ENCODE data around the gene SERPINA1.

SERPINA1 gene

DNA sequence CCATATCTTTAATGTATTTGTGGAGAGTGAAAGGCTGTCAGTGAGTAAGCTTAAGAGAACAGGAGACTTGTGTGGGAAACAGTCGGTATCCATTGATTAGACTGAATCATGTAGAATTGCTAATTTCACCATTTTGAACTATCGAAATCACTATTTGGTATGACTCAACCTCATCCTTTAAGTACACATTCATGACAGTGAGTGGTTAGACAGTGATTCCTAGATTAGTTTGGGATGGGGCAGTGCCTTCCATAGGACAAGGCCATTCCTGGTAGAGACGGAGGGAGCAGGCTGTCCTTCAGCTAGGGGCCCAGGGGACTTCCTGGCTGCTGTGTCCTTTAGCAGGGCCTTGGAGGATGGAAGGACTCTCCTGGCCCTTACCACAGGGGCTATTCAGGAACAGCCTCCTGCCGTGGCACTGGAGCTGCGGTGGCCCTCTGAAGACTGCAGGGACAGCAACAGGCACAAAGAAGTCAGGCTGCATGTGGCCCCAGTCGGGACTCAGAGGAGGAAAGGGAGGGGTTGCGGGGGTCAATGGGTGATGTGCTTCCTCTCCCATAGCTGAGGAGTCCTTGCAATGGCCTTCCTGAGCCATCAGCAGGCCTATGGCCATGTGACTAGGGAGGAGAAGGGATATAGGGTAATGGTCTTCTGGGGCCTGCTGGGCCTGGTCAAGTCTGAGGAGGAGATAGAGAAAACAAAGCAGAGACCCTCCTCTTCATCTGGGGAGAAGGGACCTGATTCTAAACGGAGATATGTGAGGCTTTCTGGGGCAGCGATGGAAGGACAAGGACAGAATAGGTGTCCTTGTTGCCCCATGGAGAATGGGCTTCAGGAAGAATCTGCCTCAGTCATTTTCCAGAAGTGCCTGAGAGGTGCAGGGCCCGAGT, 11.2 kb downstream of the SERPINA1 start:
- Histone ChIP-seq H3K27ac (no peak overlapping the region), H3K9me3 (ENCODE audit: severe bottlenecking) (no peaks in the 10 kb centered on the region), H3K36me3 (no peaks in the 10 kb centered on the region), H3K4me3 (ENCODE audit: low read depth, low read length) (no peak overlapping the region), H3K27me3 (ENCODE audit: insufficient read depth, low read depth, severe bottlenecking) (peaks cover 12% of the 10 kb centered on the region)
- DNase-seq, result no peak
- TF ChIP-seq, protein P1, sequence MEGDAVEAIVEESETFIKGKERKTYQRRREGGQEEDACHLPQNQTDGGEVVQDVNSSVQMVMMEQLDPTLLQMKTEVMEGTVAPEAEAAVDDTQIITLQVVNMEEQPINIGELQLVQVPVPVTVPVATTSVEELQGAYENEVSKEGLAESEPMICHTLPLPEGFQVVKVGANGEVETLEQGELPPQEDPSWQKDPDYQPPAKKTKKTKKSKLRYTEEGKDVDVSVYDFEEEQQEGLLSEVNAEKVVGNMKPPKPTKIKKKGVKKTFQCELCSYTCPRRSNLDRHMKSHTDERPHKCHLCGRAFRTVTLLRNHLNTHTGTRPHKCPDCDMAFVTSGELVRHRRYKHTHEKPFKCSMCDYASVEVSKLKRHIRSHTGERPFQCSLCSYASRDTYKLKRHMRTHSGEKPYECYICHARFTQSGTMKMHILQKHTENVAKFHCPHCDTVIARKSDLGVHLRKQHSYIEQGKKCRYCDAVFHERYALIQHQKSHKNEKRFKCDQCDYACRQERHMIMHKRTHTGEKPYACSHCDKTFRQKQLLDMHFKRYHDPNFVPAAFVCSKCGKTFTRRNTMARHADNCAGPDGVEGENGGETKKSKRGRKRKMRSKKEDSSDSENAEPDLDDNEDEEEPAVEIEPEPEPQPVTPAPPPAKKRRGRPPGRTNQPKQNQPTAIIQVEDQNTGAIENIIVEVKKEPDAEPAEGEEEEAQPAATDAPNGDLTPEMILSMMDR (IDR thresholded peaks at IDR 0.05; ENCODE audit: low read depth, low read length), result no peak

GRCh38 chr14:94376108-94376975, 12.1 kb downstream of the SERPINA1 start:
- H3K36me3 ChIP-seq, result no peaks in the 10 kb centered on the region
- no peaks in the 10 kb centered on the region for H3K9me3 ChIP-seq (ENCODE audit: severe bottlenecking)
- no peak overlapping the region for H3K4me3 ChIP-seq (ENCODE audit: low read depth, low read length)
- H3K27me3 ChIP-seq (ENCODE audit: insufficient read depth, low read depth, severe bottlenecking), result peaks cover 10% of the 10 kb centered on the region
- DNase-seq, result no peak
- no peak overlapping the region for H3K27ac ChIP-seq
- TF ChIP-seq, protein P1 (IDR thresholded peaks at IDR 0.05; ENCODE audit: low read depth, low read length), result no peak

DNA sequence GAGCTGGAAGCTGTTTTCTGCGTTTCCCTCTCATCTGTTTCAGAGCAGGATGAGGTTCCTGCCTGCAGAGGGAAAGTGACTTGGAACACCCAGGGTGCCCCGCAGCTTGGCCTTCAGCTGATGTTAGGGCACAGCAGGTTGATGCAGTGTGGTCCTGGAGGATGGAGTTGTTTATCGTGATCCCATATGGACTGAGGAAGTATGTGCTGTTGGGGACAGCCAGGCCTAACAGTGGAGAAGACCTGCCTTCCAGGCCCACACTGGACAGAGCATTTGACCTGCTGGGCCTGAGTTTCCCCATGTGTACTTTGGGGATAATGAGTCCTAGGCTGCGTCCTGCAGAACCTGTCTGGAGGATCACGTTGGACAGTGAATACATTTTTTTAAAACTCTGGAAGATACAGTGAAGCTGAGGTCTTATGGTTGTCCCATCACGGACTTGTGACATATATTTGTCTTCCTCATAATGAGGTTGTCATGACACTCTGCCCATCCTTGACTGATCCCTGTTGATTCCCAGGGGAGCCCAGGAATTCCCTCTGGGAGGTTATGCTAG, 12.8 kb downstream of the SERPINA1 start:
- H3K4me3 ChIP-seq (ENCODE audit: low read depth, low read length), result no peak overlapping the region
- peaks cover 6% of the 10 kb centered on the region for H3K27me3 ChIP-seq (ENCODE audit: insufficient read depth, low read depth, severe bottlenecking)
- DNase-seq, result no peak
- H3K9me3 ChIP-seq (ENCODE audit: severe bottlenecking), result no peaks in the 10 kb centered on the region
- no peaks in the 10 kb centered on the region for H3K36me3 ChIP-seq
- H3K27ac ChIP-seq, result no peak overlapping the region
- TF ChIP-seq, protein P1 (IDR thresholded peaks at IDR 0.05; ENCODE audit: low read depth, low read length), result no peak

- H3K27me3 ChIP-seq (ENCODE audit: insufficient read depth, low read depth, severe bottlenecking), result peaks cover 4% of the 10 kb centered on the region
- H3K9me3 ChIP-seq (ENCODE audit: severe bottlenecking), result no peaks in the 10 kb centered on the region
- no peak for DNase-seq
- no peaks in the 10 kb centered on the region for H3K36me3 ChIP-seq
- H3K4me3 ChIP-seq (ENCODE audit: low read depth, low read length), result no peak overlapping the region
- H3K27ac ChIP-seq, result no peak overlapping the region
- TF ChIP-seq, protein P1 (IDR thresholded peaks at IDR 0.05; ENCODE audit: low read depth, low read length), result no peak
Observed at GRCh38 chr14:94374749-94375260, 13.6 kb downstream of the SERPINA1 start.

- H3K36me3 ChIP-seq, result no peaks in the 10 kb centered on the region
- H3K4me3 ChIP-seq (ENCODE audit: low read depth, low read length), result no peak overlapping the region
- no peaks in the 10 kb centered on the region for H3K9me3 ChIP-seq (ENCODE audit: severe bottlenecking)
- TF ChIP-seq, protein P1 (IDR thresholded peaks at IDR 0.05; ENCODE audit: low read depth, low read length), result no peak
- H3K27me3 ChIP-seq (ENCODE audit: insufficient read depth, low read depth, severe bottlenecking), result peaks cover 2% of the 10 kb centered on the region
- no peak overlapping the region for H3K27ac ChIP-seq
- no peak for DNase-seq
Observed at GRCh38 chr14:94374116-94374515, 14.3 kb downstream of the SERPINA1 start.
